ENCODE measurements around the gene MEGF6. TPM values are rescaled to one million over a fixed set of nuclear protein-coding genes. Genes with fewer than 3 reads are reported as not detected.

MEGF6 gene
- total and polyA plus RNA-seq, 9 of the 15 experiments (the other 6 are each of a cell fraction or from before 2014, with no cell fraction given), result 0.03 to 1.7 (median 0.24) TPM; not detected in 3

- ChIA-PET POLR2A (interaction anchor here (0.5 to 1.4 kb wide), 3 partner anchors 9 to 33 kb away, joined by 3 to 6 read pairs (median 4); no protein-coding TSS in a partner anchor), CTCF (ENCODE audit: low intra/inter-chr PET ratio) (no interaction called here)
- no peak for FAIRE-seq
- Histone ChIP-seq H2AFZ (ENCODE audit: low read depth, low read length) (no peak overlapping the region), H4K20me1 (replicated peaks; ENCODE audit: control insufficient read depth, insufficient read depth, low read length) (peaks cover 45% of the 10 kb centered on the region), H3K9me1 (ENCODE audit: control insufficient read depth, insufficient read depth, low read length) (no peaks in the 10 kb centered on the region), H3K36me3 (ENCODE audit: control insufficient read depth, insufficient read depth, low read length) (no peaks in the 10 kb centered on the region), H3K9ac (ENCODE audit: insufficient read depth in 1 of 2, low read depth in 2 of 2, low read length in 2 of 2) (peak overlapping the region in 1 of 2 experiments; percentile 35; a peak in 1 of 4 replicates), H3K4me1 (replicated peaks in 1 of 2; ENCODE audit: control insufficient read depth in 2 of 2, insufficient read depth in 2 of 2, low read length in 2 of 2) (peaks cover 0 to 80% of the 10 kb centered on the region in 2 experiments; a peak in 2 of 5 replicates), H3K4me2 (ENCODE audit: insufficient read depth, low read length) (no peak overlapping the region), H3K9me3 (replicated peaks; ENCODE audit: control insufficient read depth, insufficient read depth, low read depth, low read length) (no peaks in the 10 kb centered on the region), H3K27ac (ENCODE audit: extremely low read depth, low read depth, low read length) (no peak overlapping the region), H3K79me2 (ENCODE audit: control insufficient read depth, insufficient read depth, low read length) (no peaks in the 10 kb centered on the region), H3K27me3 (ENCODE audit: control insufficient read depth in 2 of 2, insufficient read depth in 2 of 2, low read length in 2 of 2) (peaks cover 37 to 91% of the 10 kb centered on the region in 2 experiments; a peak in 4 of 5 replicates), H3K4me3 (no peak overlapping the region)
- 5% methylated on average over 9 of the region's 9 CpGs for WGBS (ENCODE audit: insufficient coverage, low coverage, missing lambda C conversion rate)
- intact Hi-C loops (cut with micrococcal nuclease), result no loop called here
- TF ChIP-seq MAFK (IDR thresholded peaks at IDR 0.05; ENCODE audit: low read length) (no peak), POLR2G (IDR thresholded peaks at IDR 0.05; ENCODE audit: low read depth, low read length) (0 out of 2 replicates have a peak, but pooled peaks have one; percentile 1)
- in situ Hi-C loops (cut with MboI), result no loop called here
- BruUV-seq (replicated peaks), result no TSS peak
- ATAC-seq, result no peak
- no peak for DNase-seq (ENCODE audit: extremely low read depth in 1 of 4, low spot score in 3 of 4)
Measured at GRCh38 chr1:3542676-3543075, 68.6 kb downstream of the MEGF6 start.

- peak in 2 of 4 experiments; percentile 43 to 46 for DNase-seq (ENCODE audit: extremely low read depth in 1 of 4, low spot score in 3 of 4)
- Histone ChIP-seq H3K9ac (ENCODE audit: insufficient read depth in 1 of 2, low read depth in 2 of 2, low read length in 2 of 2) (peak overlapping the region in 1 of 2 experiments; percentile 64; a peak in 1 of 4 replicates), H3K27ac (ENCODE audit: extremely low read depth, low read depth, low read length) (no peak overlapping the region), H3K4me3 (no peak overlapping the region), H3K9me3 (replicated peaks; ENCODE audit: control insufficient read depth, insufficient read depth, low read depth, low read length) (no peaks in the 10 kb centered on the region), H2AFZ (ENCODE audit: low read depth, low read length) (no peak overlapping the region), H3K27me3 (ENCODE audit: control insufficient read depth in 2 of 2, insufficient read depth in 2 of 2, low read length in 2 of 2) (peaks cover 33 to 91% of the 10 kb centered on the region in 2 experiments; a peak in 4 of 5 replicates), H3K4me2 (ENCODE audit: insufficient read depth, low read length) (no peak overlapping the region), H4K20me1 (replicated peaks; ENCODE audit: control insufficient read depth, insufficient read depth, low read length) (peaks cover 40% of the 10 kb centered on the region), H3K36me3 (ENCODE audit: control insufficient read depth, insufficient read depth, low read length) (no peaks in the 10 kb centered on the region), H3K4me1 (replicated peaks in 1 of 2; ENCODE audit: control insufficient read depth in 2 of 2, insufficient read depth in 2 of 2, low read length in 2 of 2) (peaks cover 0 to 75% of the 10 kb centered on the region in 2 experiments; a peak in 2 of 5 replicates), H3K9me1 (ENCODE audit: control insufficient read depth, insufficient read depth, low read length) (no peaks in the 10 kb centered on the region), H3K79me2 (ENCODE audit: control insufficient read depth, insufficient read depth, low read length) (no peaks in the 10 kb centered on the region)
- ChIA-PET CTCF (ENCODE audit: low intra/inter-chr PET ratio) (no interaction called here), POLR2A (interaction anchor here (0.8 to 1.6 kb wide), 3 partner anchors 9 to 20 kb away, joined by 3 to 6 read pairs (median 4); no protein-coding TSS in a partner anchor)
- TF ChIP-seq, protein P1, sequence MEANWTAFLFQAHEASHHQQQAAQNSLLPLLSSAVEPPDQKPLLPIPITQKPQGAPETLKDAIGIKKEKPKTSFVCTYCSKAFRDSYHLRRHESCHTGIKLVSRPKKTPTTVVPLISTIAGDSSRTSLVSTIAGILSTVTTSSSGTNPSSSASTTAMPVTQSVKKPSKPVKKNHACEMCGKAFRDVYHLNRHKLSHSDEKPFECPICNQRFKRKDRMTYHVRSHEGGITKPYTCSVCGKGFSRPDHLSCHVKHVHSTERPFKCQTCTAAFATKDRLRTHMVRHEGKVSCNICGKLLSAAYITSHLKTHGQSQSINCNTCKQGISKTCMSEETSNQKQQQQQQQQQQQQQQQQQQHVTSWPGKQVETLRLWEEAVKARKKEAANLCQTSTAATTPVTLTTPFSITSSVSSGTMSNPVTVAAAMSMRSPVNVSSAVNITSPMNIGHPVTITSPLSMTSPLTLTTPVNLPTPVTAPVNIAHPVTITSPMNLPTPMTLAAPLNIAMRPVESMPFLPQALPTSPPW (CRISPR knock-in tag; IDR thresholded peaks at IDR 0.05), result peak; percentile 58; the same call in 1 of the 2 replicates
- TF ChIP-seq ZNF407 (IDR thresholded peaks at IDR 0.05; ENCODE audit: low read depth), result no peak
- intact Hi-C loops (cut with micrococcal nuclease) (no loop called here), in situ Hi-C loops (cut with MboI) (no loop called here)
- ATAC-seq, result peak; percentile 19
- FAIRE-seq, result no peak
- BruUV-seq (replicated peaks), result no TSS peak
- WGBS (ENCODE audit: insufficient coverage, low coverage, missing lambda C conversion rate), result 3% methylated on average over 16 of the region's 18 CpGs
Measured at GRCh38 chr1:3541936-3542335, 69.4 kb downstream of the MEGF6 start.

All from K562 (cell line).